Osteoblast (primary cell): Measurements from ENCODE around the gene TOLLIP. TPM values are rescaled to one million over a fixed set of nuclear protein-coding genes. Genes with fewer than 3 reads are reported as not detected.

Experiments
- DNase-seq: peaks from one replicate; pipeline ENCODE4 v3.0.0; 2011; ENCODE audit warnings: low spot score, mixed read lengths; ENCODE audit not compliant: insufficient read length; ENCODE audit errors: missing footprints
- H2AFZ ChIP-seq: 2 replicates; pipeline ENCODE4 v1.6.0; 2011; ENCODE audit warnings: mild to moderate bottlenecking, low read length
- H3K27ac ChIP-seq: 2 replicates; pipeline ENCODE4 v1.5.1; 2011; ENCODE audit warnings: mild to moderate bottlenecking, low read depth, low read length, moderate library complexity
- H3K27me3 ChIP-seq: 2 replicates; pipeline ENCODE4 v1.6.0; 2012; ENCODE audit warnings: mild to moderate bottlenecking, control low read depth, inconsistent platforms, low read length, moderate library complexity; ENCODE audit not compliant: insufficient read depth
- H3K36me3 ChIP-seq: 2 replicates; pipeline ENCODE4 v1.5.1; 2011; ENCODE audit warnings: mild to moderate bottlenecking, low read length, control low read depth, moderate library complexity; ENCODE audit not compliant: insufficient read depth
- H3K4me1 ChIP-seq: 2 replicates; pipeline ENCODE4 v1.5.1; 2011; ENCODE audit warnings: mild to moderate bottlenecking, low read length, control low read depth, moderate library complexity; ENCODE audit not compliant: insufficient read depth
- H3K4me2 ChIP-seq: 2 replicates; pipeline ENCODE4 v1.6.0; 2011; ENCODE audit warnings: mild to moderate bottlenecking, low read length; ENCODE audit not compliant: insufficient read depth
- H3K4me3 ChIP-seq: fragments of 200-600 bp; sonication (generic); 3 replicates; pipeline ENCODE4 v1.5.1; 2012; ENCODE audit warnings: mild to moderate bottlenecking, low read length, inconsistent platforms; ENCODE audit not compliant: insufficient read depth
- H3K79me2 ChIP-seq: 2 replicates; pipeline ENCODE4 v1.6.0; 2012; ENCODE audit warnings: mild to moderate bottlenecking, low read length, control low read depth, inconsistent platforms; ENCODE audit not compliant: insufficient read depth
- H3K9me3 ChIP-seq: 2 replicates; pipeline ENCODE4 v1.5.1; 2011; ENCODE audit warnings: low read depth, low read length, control low read depth
- H4K20me1 ChIP-seq: 2 replicates; pipeline ENCODE4 v1.6.0; 2012; ENCODE audit warnings: mild to moderate bottlenecking, low read length, control low read depth; ENCODE audit not compliant: insufficient read depth
- total RNA-seq: library from RNA; depleted of rRNA; stranded (reverse); fragments of >200 nt; gene quantifications from 2 replicates; pipeline ENCODE4 v1.2.3, GENCODE V29; 2012
- TF ChIP-seq, protein P1 (sequence below): IDR thresholded peaks from 2 replicates; pipeline ENCODE4 v1.5.1; 2011; ENCODE audit warnings: mild to moderate bottlenecking, low read depth, low read length, moderate library complexity; ENCODE audit errors: extremely low read depth

TOLLIP gene
- total RNA-seq, 1 donor, result 30.8 TPM

DNA sequence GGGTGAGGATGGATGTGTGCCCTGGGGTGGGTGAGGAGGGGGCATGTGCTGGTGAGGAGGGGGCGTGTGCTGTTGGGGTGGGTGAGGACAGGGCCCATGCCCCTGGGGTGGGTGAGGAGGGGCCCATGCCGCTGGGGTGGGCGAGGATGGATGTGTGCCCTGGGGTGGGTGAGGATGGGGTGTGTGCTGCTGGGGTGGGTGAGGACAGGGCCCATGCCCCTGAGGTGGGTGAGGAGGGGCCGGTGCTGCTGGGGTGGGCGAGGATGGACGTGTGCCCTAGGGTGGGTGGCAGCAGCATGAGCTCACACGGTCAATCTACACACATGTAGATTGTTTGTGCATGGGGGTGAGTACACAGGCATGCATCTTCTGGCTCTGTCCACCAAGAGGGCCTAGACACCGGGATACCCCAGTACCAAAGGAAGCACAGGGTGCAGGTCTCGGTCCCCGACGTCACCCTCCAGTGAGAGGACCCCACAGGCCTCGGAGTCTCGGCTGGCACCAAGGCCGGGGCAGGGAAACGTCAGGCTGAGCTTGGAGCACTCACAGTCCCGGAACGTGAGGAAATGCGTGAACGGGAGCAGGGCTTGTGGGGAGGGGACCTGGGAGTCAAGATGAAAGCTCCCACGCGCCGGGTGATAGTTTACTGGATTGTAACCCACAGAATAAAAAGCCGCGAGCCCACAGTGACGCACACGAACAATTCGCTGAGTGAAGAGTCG is 37.4 kb upstream of the TOLLIP start:
- H3K36me3 ChIP-seq, result no peaks in the 10 kb centered on the region
- TF ChIP-seq, protein P1, sequence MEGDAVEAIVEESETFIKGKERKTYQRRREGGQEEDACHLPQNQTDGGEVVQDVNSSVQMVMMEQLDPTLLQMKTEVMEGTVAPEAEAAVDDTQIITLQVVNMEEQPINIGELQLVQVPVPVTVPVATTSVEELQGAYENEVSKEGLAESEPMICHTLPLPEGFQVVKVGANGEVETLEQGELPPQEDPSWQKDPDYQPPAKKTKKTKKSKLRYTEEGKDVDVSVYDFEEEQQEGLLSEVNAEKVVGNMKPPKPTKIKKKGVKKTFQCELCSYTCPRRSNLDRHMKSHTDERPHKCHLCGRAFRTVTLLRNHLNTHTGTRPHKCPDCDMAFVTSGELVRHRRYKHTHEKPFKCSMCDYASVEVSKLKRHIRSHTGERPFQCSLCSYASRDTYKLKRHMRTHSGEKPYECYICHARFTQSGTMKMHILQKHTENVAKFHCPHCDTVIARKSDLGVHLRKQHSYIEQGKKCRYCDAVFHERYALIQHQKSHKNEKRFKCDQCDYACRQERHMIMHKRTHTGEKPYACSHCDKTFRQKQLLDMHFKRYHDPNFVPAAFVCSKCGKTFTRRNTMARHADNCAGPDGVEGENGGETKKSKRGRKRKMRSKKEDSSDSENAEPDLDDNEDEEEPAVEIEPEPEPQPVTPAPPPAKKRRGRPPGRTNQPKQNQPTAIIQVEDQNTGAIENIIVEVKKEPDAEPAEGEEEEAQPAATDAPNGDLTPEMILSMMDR, result no peak
- H3K4me2 ChIP-seq, result no peak overlapping the region
- H2AFZ ChIP-seq, result no peak overlapping the region
- no peaks in the 10 kb centered on the region for H3K4me1 ChIP-seq
- H3K9me3 ChIP-seq, result no peaks in the 10 kb centered on the region
- H4K20me1 ChIP-seq, result no peaks in the 10 kb centered on the region
- no peak overlapping the region for H3K4me3 ChIP-seq
- H3K27ac ChIP-seq, result no peak overlapping the region
- DNase-seq, result no peak
- H3K27me3 ChIP-seq, result peaks cover 9% of the 10 kb centered on the region
- no peaks in the 10 kb centered on the region for H3K79me2 ChIP-seq

DNA sequence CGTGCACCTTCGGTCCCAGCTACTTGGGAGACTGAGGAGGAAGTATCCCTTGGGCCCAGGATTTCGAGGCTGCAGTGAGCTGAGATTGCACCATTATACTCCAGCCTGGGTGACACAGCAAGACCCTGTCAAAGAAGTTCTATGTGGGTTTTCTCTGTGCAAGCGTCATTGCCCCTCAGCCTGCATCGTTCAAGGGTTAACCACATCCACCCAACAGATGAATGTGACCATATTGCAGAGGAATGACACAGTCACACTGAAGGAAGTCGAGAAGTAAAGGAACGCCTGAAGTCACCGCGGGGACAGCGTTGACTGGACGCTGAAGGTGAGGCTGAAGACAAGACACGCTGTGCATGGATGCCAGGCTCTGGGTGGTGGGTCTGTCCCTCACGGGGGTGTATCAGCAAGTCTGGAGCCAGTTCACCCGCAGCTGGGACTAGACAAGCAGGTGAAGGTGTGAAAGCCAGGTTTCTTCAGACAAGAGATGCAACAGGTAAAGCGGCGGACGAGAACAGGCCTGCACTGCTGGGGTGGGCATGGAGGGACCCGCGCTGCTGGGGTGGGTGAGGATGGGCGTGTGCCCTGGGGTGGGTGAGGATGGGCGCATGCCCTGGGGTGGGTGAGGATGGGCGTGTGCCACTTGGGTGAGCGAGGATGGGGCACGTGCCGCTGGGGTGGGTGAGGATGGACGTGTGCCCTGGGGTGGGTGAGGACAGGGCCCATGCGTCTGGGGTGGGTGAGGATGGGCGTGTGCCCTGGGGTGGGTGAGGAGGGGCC is 36.5 kb upstream of the TOLLIP start:
- Histone ChIP-seq H3K27me3 (peaks cover 9% of the 10 kb centered on the region), H3K36me3 (no peaks in the 10 kb centered on the region), H2AFZ (no peak overlapping the region), H3K4me3 (no peak overlapping the region), H3K9me3 (no peaks in the 10 kb centered on the region), H3K79me2 (no peaks in the 10 kb centered on the region), H3K27ac (no peak overlapping the region), H3K4me1 (no peaks in the 10 kb centered on the region), H3K4me2 (no peak overlapping the region), H4K20me1 (no peaks in the 10 kb centered on the region)
- no peak for DNase-seq
- TF ChIP-seq, protein P1, result no peak

DNA sequence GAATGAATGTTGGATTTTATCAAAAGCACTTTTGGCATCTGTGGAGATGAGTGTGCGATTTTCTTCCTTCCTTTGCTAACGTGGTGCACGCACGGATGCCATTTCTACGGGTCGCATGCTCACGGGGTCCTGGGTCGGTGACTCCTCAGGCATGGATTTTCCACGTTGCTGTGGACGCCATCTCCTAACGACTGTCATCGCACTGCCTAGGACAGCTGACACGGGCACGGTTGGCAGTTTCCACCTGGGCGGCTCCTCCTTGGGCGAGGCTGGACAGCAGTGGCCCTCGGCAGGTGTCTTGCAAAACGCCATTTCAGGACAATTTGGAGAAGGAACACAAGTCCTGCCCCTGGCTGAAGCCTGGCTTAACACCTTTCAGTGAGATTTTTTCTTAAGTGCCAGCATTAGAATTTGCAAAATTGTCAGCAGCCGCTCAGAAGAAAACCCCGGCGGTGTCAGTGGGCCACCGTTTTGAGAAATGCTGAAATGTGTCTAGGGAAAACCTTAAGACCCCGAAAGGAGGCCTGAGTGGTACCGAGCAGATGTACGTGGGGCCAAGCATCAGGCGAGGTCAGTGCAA is 34.7 kb upstream of the TOLLIP start:
- Histone ChIP-seq H3K79me2 (no peaks in the 10 kb centered on the region), H3K4me2 (no peak overlapping the region), H3K4me3 (no peak overlapping the region), H3K27me3 (peaks cover 3% of the 10 kb centered on the region), H4K20me1 (no peaks in the 10 kb centered on the region), H2AFZ (no peak overlapping the region), H3K4me1 (no peaks in the 10 kb centered on the region), H3K36me3 (no peaks in the 10 kb centered on the region), H3K9me3 (no peaks in the 10 kb centered on the region), H3K27ac (no peak overlapping the region)
- TF ChIP-seq, protein P1, result no peak
- no peak for DNase-seq
